Fibroblast of skin of abdomen (primary cell): Measurements from ENCODE around the gene ANAPC7.
"Not testable (repeated sequence)": the region's sequence is repeated elsewhere in the genome, so short reads cannot be mapped to it uniquely, and the experiment has no call there.

Experiments
- DNase-seq: peaks from one replicate; pipeline ENCODE4 v3.0.0-alpha.2; 2013

Gene ANAPC7

DNA sequence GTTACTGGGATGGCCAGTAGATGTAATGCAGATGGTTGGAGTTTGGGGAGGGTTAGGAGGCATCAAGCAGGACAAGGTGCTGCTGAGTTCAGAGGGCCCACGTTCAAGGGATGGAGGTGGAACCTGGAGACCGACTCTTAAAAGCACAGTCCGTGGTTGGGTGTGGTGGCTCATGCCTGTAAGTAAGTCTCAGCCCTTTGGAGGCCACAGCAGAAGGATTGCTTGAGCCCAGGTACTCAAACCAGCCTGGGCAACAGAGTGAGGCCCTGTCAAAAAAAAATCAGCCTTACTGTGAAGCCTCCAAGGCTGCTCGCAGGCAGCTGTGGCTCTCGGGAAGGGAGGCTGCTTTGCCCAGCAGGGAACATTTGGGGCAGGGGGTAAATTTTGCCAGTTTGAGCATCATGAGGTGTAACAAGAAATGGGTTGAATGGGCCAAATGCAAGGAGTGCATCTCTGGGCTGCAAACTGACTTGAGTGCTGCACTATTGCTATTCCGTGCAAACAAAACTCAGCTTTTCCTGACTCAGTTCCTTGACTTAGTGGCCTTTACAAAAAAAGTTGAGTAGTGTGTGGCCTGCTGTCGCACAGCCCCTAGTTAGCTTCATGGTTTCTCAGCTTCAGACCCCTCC, 55.0 kb downstream of the ANAPC7 start:
- DNase-seq = no peak

DNA sequence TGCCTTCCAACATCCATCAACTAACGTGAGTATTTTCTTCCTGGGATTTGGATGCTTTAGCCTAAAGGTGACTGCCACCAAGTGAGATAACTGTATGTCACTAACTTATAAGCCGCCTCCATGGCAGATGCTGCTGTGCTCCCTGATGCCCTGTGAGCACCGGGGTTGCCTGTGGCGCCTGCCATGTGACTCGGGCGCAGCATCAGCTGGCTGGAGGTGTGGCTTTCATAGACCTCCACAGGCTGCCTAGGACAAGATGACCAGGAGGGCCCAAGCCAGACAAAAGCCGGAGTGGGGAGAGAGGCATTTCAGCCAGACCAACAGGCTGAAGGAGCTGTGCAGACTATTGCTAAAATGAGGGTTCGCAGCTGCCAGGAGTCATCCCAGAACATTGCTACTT, 55.7 kb downstream of the ANAPC7 start:
- no peak for DNase-seq

DNA sequence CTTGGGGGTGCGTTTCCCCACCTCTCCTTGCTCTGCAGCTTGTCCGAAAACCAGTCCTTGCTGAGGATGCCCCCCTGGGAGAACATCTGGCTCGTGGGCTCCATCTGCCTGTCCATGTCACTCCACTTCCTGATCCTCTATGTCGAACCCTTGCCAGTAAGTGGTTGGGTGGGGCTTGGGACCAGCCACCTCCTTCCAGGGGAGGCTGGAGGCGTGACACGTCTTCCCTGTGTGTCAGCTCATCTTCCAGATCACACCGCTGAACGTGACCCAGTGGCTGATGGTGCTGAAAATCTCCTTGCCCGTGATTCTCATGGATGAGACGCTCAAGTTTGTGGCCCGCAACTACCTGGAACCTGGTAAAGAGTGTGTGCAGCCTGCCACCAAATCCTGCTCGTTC, 57.5 kb downstream of the ANAPC7 start:
- DNase-seq = no peak

DNA sequence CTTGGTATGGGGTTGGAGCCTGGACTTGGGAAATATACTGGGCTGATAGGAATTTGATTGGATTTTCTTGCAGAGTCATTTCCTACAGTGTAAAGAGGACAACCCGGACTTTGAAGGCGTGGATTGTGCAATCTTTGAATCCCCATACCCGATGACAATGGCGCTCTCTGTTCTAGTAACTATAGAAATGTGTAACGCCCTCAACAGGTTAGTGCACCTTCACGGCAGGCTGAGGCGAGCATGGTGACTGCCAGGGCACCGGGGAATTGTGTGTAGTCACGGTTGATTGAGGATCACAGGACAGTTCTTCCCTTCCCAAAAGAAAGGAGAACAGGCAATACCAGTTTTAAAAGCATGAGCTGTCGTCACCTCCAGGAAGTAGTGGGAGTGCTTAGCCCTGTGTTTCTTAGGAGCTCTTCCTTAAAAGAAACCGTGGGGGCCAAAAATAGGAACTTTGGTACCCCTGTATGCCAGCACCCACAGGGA, 58.3 kb downstream of the ANAPC7 start:
- no peak for DNase-seq

DNA sequence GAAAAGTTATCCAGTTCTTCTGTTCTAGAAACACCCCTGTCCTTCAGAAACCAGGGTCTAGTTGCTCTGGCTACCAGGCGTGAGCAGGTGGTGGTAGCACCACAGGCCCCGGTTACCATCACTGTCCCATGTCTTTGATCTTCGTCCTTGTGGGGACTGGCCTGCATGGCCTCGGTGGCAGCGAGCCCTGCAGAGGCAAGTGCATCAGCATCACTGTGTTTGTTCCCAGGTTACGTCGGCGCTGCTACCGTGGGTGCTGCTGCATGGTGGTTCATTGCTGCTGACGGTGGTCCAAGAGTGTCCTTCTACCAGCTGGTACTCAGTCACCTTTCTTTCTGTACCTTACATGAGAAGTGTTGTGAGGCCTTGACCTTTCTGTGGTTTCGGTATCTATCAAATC, 58.9 kb downstream of the ANAPC7 start:
- no peak for DNase-seq

DNA sequence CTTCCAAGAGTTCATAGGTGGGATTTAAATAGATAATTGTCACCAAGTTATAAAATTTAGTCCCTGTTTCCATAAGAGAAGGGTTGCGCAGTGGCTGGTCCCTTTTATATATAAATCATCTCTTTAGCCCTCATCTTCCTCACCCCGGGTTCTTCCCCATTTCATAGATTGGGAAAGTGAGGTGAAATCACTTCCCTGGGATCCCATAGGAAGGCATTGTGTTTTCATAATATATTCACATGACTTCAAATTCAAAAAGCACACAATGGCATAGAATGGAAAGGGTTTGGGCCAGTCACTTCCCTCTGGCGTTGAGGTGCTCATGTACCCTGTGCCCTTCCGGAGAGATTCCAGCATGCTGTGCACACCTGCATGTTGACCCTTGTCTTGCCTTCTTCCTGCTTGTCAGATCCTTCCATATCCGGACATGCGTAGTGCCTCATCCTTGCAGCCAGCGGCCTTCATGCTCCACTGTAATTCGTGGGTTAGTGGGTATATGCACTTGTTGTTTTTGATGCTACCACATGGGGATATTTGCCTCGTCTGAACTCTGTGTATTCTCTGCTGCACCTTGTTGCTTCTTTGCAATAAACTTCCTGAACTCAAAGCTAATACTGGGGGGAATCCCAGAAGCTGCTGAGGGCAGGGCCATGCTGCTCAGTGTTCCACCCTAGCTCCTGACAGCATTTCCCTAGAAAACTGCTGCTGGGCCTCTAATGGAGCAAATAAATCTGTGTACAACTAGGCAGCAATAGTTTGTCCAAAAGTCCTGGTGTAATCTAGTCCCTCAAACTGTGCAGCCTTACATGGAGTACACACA, 59.6 kb downstream of the ANAPC7 start:
- DNase-seq = no peak

DNA sequence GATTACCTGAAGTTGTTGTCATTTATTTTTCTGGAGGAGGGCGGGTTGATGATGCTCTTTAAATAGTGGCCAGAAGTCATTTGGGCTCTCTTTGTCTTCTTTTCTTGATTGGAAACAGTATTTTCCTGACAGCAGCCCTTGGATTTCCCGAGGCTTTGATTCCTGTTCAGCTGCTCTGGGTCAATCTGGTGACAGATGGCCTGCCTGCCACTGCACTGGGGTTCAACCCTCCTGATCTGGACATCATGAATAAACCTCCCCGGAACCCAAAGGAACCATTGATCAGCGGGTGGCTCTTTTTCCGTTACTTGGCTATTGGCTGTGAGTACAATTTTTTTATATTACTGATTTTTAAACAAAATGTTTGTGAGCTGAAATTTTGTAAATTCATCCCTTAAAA, 60.4 kb downstream of the ANAPC7 start:
- DNase-seq = no peak

DNA sequence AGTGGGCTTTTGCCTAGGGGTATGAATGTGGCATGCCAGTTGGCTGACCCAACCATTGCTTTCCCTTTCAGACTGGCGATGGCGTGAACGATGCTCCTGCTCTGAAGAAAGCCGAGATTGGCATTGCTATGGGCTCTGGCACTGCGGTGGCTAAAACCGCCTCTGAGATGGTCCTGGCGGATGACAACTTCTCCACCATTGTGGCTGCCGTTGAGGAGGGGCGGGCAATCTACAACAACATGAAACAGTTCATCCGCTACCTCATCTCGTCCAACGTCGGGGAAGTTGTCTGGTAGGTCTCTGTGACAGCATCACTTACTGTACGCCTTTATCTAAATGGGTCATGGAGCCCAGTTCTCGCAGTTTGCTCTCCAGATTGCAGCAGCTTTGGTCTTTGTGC, 61.4 kb downstream of the ANAPC7 start:
- DNase-seq = no peak

DNA sequence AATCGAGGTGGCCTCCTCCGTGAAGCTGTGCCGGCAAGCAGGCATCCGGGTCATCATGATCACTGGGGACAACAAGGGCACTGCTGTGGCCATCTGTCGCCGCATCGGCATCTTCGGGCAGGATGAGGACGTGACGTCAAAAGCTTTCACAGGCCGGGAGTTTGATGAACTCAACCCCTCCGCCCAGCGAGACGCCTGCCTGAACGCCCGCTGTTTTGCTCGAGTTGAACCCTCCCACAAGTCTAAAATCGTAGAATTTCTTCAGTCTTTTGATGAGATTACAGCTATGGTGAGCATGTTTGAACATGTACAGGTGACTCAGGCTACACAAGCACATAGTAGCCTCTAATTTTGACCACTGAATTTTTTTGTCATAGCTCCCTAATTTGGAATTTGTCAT, 62.8 kb downstream of the ANAPC7 start:
- no peak for DNase-seq

DNA sequence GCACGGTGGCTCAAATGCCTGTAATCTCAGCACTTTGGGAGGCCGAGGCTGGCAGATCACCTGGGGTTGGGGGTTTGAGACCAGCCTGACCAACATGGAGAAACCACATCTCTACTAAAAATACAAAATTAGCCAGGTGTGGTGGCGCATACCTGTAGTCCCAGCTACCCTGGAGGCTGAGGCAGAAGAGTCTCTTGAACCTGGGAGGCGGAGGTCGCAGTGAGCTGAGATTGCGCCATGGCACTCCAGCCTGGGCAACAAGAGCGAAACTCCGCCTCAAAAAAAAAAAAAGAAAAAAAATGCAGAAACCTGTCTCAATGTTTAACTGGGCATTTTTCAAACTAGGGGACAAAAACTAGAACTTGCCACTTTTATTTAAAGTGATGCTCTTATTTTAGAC, 63.2 kb downstream of the ANAPC7 start:
- not testable (repeated sequence) for DNase-seq

DNA sequence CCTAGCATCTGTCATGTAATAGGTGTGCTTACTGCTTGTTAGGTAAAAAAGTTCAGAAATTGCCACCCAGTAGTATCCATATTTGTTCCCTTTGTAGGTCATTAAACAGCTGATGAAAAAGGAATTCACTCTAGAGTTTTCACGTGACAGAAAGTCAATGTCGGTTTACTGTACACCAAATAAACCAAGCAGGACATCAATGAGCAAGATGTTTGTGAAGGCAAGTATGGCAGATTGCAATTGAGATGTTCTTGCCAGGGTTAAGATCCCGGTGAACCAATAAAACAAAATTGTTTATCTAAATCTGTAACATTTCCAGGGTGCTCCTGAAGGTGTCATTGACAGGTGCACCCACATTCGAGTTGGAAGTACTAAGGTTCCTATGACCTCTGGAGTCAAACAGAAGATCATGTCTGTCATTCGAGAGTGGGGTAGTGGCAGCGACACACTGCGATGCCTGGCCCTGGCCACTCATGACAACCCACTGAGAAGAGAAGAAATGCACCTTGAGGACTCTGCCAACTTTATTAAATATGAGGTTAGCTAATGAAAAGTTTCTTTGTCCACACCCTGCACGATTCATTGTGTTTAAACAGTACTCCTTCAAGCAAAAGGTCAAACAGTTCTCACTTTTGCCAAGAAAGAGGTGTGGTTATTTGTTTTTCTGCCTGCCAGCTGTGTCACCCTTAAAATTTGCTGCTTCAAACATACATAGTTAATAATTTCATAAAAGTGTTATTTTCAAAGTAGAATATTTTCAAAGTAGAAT, 64.1 kb downstream of the ANAPC7 start:
- DNase-seq = no peak

DNA sequence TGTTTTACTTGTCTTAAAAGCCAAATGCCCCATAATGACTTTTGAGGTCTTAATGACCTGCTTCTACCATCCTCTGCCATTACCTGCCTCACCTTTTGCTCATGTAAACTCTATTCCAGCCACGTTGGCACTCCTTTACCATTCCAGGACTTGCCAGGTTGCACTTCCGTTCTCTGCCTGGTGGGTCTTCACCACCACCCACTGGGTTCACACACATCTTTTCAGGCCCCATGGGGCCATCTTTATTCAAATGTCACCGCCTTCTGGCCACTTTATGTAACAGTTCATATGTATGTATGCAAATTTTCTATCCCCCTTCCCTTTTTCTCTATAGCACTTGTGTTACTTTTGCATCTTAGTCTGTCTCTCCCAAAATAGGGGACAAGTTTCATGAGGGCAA, 64.8 kb downstream of the ANAPC7 start:
- DNase-seq = no peak

DNA sequence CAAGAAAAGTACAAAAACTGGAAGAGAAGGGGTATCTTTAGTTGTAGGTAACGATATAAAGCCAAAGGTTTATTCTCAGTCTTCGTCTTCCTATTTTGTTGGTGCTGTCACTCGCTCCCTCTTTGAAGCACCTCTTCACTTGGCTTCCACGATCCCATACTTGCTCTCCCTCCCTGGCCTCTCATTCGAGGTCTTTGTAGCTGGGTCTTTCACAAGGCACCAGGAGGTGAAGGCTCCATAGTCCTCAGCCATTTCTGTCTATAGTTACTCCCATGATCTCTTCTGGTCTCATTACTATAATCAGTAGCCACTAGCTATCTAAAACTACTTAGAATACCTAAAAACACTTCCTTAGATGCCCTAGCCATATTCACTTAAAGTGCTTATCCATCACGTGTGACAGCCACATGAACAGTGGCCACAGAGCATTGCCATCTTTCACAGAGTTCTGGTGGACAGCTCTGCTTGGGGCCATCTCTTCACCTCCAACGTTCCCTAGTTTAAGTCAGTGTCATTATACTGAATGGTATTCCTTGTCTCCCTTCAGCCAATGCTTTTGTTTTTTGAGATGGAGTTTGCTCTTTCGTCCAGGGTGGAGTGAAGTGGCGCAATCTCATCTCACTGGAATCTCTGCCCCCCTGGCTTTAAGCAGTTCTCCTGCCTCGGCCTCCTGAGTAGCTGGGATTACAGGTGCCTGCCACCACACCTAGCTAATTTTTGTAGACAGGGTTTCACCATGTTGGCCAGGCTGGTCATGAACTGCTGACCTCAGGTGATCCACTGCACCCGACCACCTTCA, 65.4 kb downstream of the ANAPC7 start:
- DNase-seq = no peak

DNA sequence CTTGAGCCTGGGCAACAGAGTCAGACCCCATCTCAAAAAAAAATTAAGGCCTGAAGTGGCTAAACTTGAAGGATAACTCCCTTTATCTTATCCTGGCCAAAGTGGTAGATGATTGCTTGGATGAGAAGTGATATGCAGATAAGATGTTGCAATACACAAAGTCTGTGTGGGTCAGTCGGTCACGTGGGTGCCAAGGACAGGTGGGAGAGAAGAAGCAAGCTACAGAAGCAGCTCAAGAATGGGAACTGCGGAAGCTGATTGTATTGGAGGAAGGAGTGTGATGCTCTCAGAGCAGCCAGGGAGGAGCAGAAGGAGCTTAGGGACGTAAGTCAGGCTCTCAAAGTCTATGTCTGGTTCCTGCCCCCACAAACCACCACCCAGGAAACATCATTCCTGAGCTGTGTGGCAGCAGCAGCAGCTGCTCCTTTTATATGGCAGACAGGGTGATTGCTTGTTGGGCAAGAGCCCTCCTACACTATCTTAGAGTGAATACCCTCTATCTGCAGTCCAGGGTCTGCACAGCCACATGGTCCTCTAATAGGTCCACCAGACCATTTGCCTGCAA, 67.9 kb downstream of the ANAPC7 start:
- no peak for DNase-seq

DNA sequence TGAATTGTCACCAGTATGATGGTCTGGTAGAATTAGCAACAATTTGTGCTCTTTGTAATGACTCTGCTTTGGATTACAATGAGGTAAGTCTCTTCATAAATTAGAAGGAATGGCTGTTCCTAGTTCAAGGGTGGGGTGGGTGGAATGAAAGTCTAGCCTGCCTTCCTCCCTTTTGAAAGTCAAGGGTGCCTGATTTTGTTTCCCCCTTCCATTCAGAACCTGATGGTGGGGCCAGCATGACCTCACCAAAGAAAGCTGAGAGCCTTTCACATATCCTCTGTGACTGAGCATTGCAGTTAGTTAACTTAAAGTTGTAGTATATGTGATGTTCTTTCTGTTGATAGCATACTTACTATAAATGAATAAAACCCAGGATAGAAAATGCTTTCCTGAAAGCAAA, 70.3 kb downstream of the ANAPC7 start:
- no peak for DNase-seq

DNA sequence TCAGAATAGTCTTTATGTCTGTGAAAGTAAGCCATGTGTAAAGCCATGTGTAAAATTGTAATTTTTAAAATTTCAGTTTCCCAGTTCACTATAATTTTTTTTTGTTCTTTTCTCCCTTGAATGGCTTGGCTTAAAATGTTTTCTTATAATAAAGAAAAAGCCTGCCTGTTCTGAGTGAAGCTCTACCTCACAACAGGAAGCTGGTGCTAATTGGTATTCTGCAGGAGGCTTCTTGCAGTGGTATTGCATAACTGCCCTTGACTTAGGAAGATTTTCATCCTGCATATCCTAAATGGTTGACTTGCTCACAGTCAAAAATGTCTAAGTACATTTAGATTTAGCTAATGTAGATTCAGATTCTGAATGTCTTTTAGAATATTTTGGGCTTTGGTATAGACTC, 73.0 kb downstream of the ANAPC7 start:
- peak; percentile 55 for DNase-seq

DNA sequence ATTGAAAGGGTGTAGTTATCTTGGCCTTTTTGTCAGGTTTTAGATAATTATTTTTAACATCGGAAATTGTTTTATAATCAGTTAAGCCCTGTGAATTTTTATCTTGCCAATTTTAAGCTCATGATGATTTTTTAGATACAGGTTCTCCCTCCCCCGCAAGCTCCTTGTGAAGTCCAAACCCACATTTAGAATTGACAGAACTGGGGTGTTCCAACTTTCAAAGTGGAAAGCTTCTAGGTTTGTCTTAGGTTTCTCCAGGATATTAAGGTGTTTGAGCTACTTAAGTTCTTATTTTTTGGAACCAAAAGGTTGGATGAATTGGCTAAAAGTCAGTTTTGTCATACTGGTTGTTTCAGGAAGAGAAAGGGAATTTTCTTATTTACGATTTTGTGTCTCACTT, 73.4 kb downstream of the ANAPC7 start:
- DNase-seq = no peak

DNA sequence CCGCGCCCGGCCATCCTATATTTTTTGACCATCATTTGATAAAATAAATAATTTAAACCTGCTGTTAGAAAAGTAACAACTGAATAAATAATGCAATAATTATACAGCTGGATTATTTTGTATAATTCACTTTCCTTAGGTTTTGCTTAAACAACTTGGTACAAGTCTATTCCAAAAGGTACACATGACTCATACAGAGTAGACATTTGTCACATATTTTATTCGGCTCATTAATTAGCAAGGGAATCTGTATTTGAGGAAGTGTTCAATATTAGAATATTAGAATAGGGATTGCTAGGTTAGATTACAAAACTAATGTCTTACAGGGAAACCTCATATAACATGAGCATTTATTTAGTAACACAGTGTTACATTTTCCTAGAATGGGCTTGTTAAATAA, 73.8 kb downstream of the ANAPC7 start:
- DNase-seq = no peak
